Thyroid gland (tissue), 4 donors: ENCODE results near the gene CR2.

Experiments
- POLR2A ChIP-seq, 2 donors: fragments of 450-650 bp; IDR thresholded peaks; one replicate each; pipeline ENCODE4 v1.6.1; 2017; ENCODE audit warnings: antibody characterized with exemption in 2 of 2, mild to moderate bottlenecking in 2 of 2, moderate library complexity in 1 of 2
- TF ChIP-seq, protein P1 (sequence below), 6 experiments: fragments of 200-600 bp in 3 of 6; fragments of 450-650 bp in 3 of 6; sonication (generic) in 3 of 6; IDR thresholded peaks; one replicate each; pipeline ENCODE4 v1.5.1; 2016 to 2019; ENCODE audit warnings: antibody characterized with exemption in 6 of 6, mild to moderate bottlenecking in 2 of 6, inconsistent platforms in 1 of 6, moderate library complexity in 1 of 6

DNA sequence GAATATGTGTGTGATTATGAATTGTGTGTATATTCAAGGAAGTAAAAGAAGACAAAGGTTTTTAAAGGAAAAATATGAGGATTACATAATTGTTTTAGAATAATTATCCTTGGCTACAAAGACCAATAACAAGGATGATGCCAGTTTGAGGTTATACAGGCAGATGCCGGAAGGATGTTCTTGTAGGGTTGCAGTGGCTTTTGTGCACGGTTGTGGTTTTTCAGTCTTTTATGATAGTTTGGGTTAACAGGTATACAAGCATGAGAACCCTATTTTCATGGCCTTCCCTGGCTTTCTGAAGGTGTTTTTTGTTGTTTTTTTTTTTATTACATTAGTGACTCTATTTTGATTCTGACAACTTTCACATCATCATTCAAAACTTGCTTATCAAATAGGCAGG is 4.9 kb downstream of the CR2 start:
- no peak for TF ChIP-seq POLR2A (IDR thresholded peaks at IDR 0.05)
- TF ChIP-seq, protein P1, sequence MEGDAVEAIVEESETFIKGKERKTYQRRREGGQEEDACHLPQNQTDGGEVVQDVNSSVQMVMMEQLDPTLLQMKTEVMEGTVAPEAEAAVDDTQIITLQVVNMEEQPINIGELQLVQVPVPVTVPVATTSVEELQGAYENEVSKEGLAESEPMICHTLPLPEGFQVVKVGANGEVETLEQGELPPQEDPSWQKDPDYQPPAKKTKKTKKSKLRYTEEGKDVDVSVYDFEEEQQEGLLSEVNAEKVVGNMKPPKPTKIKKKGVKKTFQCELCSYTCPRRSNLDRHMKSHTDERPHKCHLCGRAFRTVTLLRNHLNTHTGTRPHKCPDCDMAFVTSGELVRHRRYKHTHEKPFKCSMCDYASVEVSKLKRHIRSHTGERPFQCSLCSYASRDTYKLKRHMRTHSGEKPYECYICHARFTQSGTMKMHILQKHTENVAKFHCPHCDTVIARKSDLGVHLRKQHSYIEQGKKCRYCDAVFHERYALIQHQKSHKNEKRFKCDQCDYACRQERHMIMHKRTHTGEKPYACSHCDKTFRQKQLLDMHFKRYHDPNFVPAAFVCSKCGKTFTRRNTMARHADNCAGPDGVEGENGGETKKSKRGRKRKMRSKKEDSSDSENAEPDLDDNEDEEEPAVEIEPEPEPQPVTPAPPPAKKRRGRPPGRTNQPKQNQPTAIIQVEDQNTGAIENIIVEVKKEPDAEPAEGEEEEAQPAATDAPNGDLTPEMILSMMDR (IDR thresholded peaks at IDR 0.05): no peak
